NCI-H1417 treated with DMSO at 0.1 percent for 48 hours (cell line): ENCODE results near the gene ABHD18.

ENCODE experiments used
- DNase-seq: peaks from one replicate; lab custom pipeline; 2025; lab: John Stamatoyannopoulos, UW

Gene ABHD18

DNA sequence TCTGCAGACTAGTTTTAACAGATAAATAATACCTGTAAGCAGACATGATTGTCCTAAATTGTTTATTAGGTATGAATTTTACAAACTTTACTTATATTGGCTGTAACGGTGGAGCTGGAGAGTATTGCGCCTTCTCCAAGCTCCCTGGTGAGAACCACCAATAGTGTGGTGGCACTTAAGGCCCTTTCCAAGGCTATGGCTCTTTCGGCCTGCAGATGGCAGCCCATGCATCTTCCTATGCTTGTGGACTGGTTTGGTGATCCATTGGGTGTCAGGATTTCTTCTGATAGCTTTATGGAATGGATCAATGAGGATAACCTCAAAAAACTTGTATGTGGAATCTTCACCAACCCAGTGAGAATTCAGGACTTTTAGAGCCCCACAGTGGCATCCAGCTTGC, 103.7 kb downstream of the ABHD18 start:
- DNase-seq, result no peak

DNA sequence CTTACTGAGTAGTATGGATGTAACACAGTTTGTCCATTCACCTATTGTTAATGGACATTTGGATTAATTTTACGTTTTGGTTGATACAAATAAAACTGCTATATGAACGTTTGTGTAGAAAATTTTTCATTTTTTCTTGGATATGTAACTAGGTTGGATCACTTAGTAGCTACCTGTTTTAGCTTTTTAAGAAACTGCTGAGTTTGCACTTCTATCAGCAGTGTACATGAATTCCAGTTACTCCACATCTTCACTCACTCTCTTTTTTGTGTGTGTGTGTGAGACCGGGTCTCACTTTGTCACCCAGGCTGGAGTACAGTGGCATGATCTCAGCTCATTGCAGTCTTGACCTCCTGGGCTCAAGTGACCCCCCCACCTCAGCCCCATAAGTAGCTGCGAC, 111.3 kb downstream of the ABHD18 start:
- no peak for DNase-seq
